Activated naive CD8-positive, alpha-beta T cell treated with anti-CD3 and anti-CD28 coated beads, Interleukin-2, amount 50 U/mL, for 16 hours (primary cell): ENCODE measurements around the gene KDM6A.
"Not testable (repeated sequence)": the region's sequence is repeated elsewhere in the genome, so short reads cannot be mapped to it uniquely, and the experiment has no call there.

Source experiments
- DNase-seq: peaks from one replicate; pipeline ENCODE4 v3.0.0-alpha.2; 2020; ENCODE audit warnings: low read depth, low spot score

The KDM6A gene

GRCh38 chrX:44889824-44890223 is 16.8 kb downstream of the KDM6A start:
- no peak for DNase-seq

- DNase-seq, result no peak
Measured at GRCh38 chrX:44890247-44890646, 17.3 kb downstream of the KDM6A start.

GRCh38 chrX:44890687-44891086 is 17.7 kb downstream of the KDM6A start:
- not testable (repeated sequence) for DNase-seq

- no peak for DNase-seq
Measured at GRCh38 chrX:44891642-44892041, 18.7 kb downstream of the KDM6A start.

GRCh38 chrX:44896876-44897186 is 23.8 kb downstream of the KDM6A start:
- DNase-seq, result no peak

GRCh38 chrX:44897539-44897938 is 24.6 kb downstream of the KDM6A start:
- no peak for DNase-seq

GRCh38 chrX:44898411-44899221 is 25.6 kb downstream of the KDM6A start:
- no peak for DNase-seq

GRCh38 chrX:44899946-44900345 is 27.0 kb downstream of the KDM6A start:
- no peak for DNase-seq

- no peak for DNase-seq
Measured at GRCh38 chrX:44903107-44903506, 30.1 kb downstream of the KDM6A start.

GRCh38 chrX:44903830-44904530 is 31.0 kb downstream of the KDM6A start:
- no peak for DNase-seq

GRCh38 chrX:44904542-44905115 is 31.6 kb downstream of the KDM6A start:
- DNase-seq, result no peak

GRCh38 chrX:44906041-44906440 is 33.1 kb downstream of the KDM6A start:
- DNase-seq, result no peak

GRCh38 chrX:44906542-44906941 is 33.6 kb downstream of the KDM6A start:
- DNase-seq, result no peak

GRCh38 chrX:44908153-44908552 is 35.2 kb downstream of the KDM6A start:
- DNase-seq, result no peak

GRCh38 chrX:44908827-44909226 is 35.8 kb downstream of the KDM6A start:
- no peak for DNase-seq

GRCh38 chrX:44910508-44910907 is 37.5 kb downstream of the KDM6A start:
- not testable (repeated sequence) for DNase-seq

GRCh38 chrX:44911074-44911600 is 38.1 kb downstream of the KDM6A start:
- not testable (repeated sequence) for DNase-seq

GRCh38 chrX:44913656-44914531 is 40.9 kb downstream of the KDM6A start:
- DNase-seq, result no peak

GRCh38 chrX:44914532-44915198 is 41.7 kb downstream of the KDM6A start:
- no peak for DNase-seq

- no peak for DNase-seq
Measured at GRCh38 chrX:44915361-44915868, 42.4 kb downstream of the KDM6A start.

GRCh38 chrX:44918722-44919121 is 45.7 kb downstream of the KDM6A start:
- DNase-seq, result no peak
